B cell (primary cell): ENCODE results near the gene FARP1.

ENCODE experiments used
- CTCF ChIP-seq: fragments of 200-600 bp; IDR thresholded peaks from one replicate; pipeline ENCODE4 v1.8.0; 2022; ENCODE audit warnings: antibody characterized with exemption, mild to moderate bottlenecking
- EZH2 ChIP-seq: IDR thresholded peaks from 2 replicates; pipeline ENCODE4 v1.6.1; 2012; ENCODE audit warnings: borderline replicate concordance, low read depth, mild to moderate bottlenecking, moderate library complexity, low read length; ENCODE audit not compliant: insufficient read depth, poor library complexity, severe bottlenecking

- TF ChIP-seq CTCF (no peak), EZH2 (no peak)
Observed at GRCh38 chr13:98221234-98221633, 78.3 kb downstream of the FARP1 start.
